WTC11 (cell line): ENCODE measurements around the gene TMPRSS12.

Experiments
- CTCF ChIP-seq: fragments of 200-600 bp; IDR thresholded peaks from 2 replicates; pipeline ENCODE4 v1.8.0; 2022; ENCODE audit warnings: antibody characterized with exemption
- E2F5 ChIP-seq: sonication (generic); formaldehyde crosslinking; IDR thresholded peaks from 2 replicates; pipeline ENCODE4 v1.8.1; 2022; ENCODE audit warnings: mild to moderate bottlenecking, moderate library complexity, missing genetic modification reagents
- ELF4 ChIP-seq: sonication (generic); formaldehyde crosslinking; IDR thresholded peaks from 2 replicates; pipeline ENCODE4 v1.8.1; 2022; ENCODE audit warnings: low read depth, mild to moderate bottlenecking, moderate library complexity, missing genetic modification reagents
- FOXP4 ChIP-seq: sonication (generic); formaldehyde crosslinking; IDR thresholded peaks from 2 replicates; pipeline ENCODE4 v1.8.0; 2022; ENCODE audit warnings: mild to moderate bottlenecking, missing genetic modification reagents
- HMGXB4 ChIP-seq: sonication (generic); formaldehyde crosslinking; IDR thresholded peaks from 2 replicates; pipeline ENCODE4 v1.8.1; 2023; ENCODE audit warnings: mild to moderate bottlenecking, moderate library complexity, missing genetic modification reagents
- NR2C2 ChIP-seq: sonication (generic); formaldehyde crosslinking; IDR thresholded peaks from 2 replicates; pipeline ENCODE4 v1.8.0; 2022; ENCODE audit warnings: mild to moderate bottlenecking, missing genetic modification reagents
- SP1 ChIP-seq: sonication (generic); formaldehyde crosslinking; conservative IDR thresholded peaks from 2 replicates; pipeline ENCODE4 v1.8.1; 2022; ENCODE audit warnings: missing genetic modification reagents
- USF2 ChIP-seq: sonication (generic); formaldehyde crosslinking; IDR thresholded peaks from 2 replicates; pipeline ENCODE4 v1.8.1; 2023; ENCODE audit warnings: mild to moderate bottlenecking, missing genetic modification reagents, moderate library complexity
- ZNF416 ChIP-seq: fragments of 250-450 bp; sonication (Bioruptor Pico); IDR thresholded peaks from 2 replicates; pipeline ENCODE4 v1.9.0; 2021; ENCODE audit warnings: mild to moderate bottlenecking, inconsistent platforms
- ZNF512 ChIP-seq: sonication (generic); formaldehyde crosslinking; IDR thresholded peaks from 2 replicates; pipeline ENCODE4 v1.8.1; 2022; ENCODE audit warnings: missing genetic modification reagents, borderline replicate concordance

- TF ChIP-seq NR2C2 (CRISPR knock-in tag) (no peak), ELF4 (CRISPR knock-in tag) (no peak), ZNF416 (CRISPR knock-in tag) (no peak), CTCF (no peak), USF2 (CRISPR knock-in tag) (no peak), HMGXB4 (CRISPR knock-in tag) (no peak), ZNF512 (CRISPR knock-in tag) (no peak), E2F5 (CRISPR knock-in tag) (no peak), SP1 (CRISPR knock-in tag) (no peak), FOXP4 (no peak)
Observed at GRCh38 chr12:50914872-50915484, 72.3 kb downstream of the TMPRSS12 start.
